WTC11 (cell line): ENCODE results near the gene FOXP4. TPM values are rescaled to one million over a fixed set of nuclear protein-coding genes. Genes with fewer than 3 reads are reported as not detected.
A peak's percentile ranks its signal among the peaks of the same experiment; 100 is the strongest.

Experiments
- ATAC-seq: fragments of 200-7000 bp; cut with Tn5 transposase; 2 replicates; pipeline ENCODE4 v1.10.0; 2021; ENCODE audit warnings: mild to moderate bottlenecking, moderate library complexity
- CTCF ChIA-PET: fragments of 300-600 bp; sonication (Branson Sonifier 250); formaldehyde crosslinking; loops from one replicate; lab custom pipeline; 2021; ENCODE audit warnings: antibody characterized with exemption; lab: Charles Lee
- POLR2A ChIA-PET: fragments of 350-600 bp; sonication (Branson Sonifier 250); formaldehyde crosslinking; loops from one replicate; lab custom pipeline; 2021; ENCODE audit warnings: antibody characterized with exemption; lab: Charles Lee
- DNase-seq: peaks from one replicate; pipeline ENCODE4 v3.0.0; 2021; ENCODE audit warnings: low spot score
- H3K27ac Mint-ChIP-seq: 2 replicates; pipeline ENCODE4 v1.8.0; 2021; ENCODE audit warnings: mixed read lengths
- H3K27me3 Mint-ChIP-seq: 2 replicates; pipeline ENCODE4 v1.8.0; 2021; ENCODE audit warnings: low read depth, mild to moderate bottlenecking, moderate library complexity, mixed read lengths
- H3K36me3 Mint-ChIP-seq: 2 replicates; pipeline ENCODE4 v1.8.0; 2021; ENCODE audit warnings: mixed read lengths
- H3K4me1 Mint-ChIP-seq: 2 replicates; pipeline ENCODE4 v1.8.0; 2022; ENCODE audit warnings: mixed read lengths
- H3K4me3 Mint-ChIP-seq: 2 replicates; pipeline ENCODE4 v1.8.0; 2021; ENCODE audit warnings: mild to moderate bottlenecking, moderate library complexity, mixed read lengths
- H3K9me3 Mint-ChIP-seq: 2 replicates; pipeline ENCODE4 v1.8.0; 2021; ENCODE audit warnings: mixed read lengths
- CREB1 ChIP-seq: sonication (generic); formaldehyde crosslinking; IDR thresholded peaks from 2 replicates; pipeline ENCODE4 v1.8.0; 2023; ENCODE audit warnings: mild to moderate bottlenecking, missing genetic modification reagents
- ELF4 ChIP-seq: sonication (generic); formaldehyde crosslinking; IDR thresholded peaks from 2 replicates; pipeline ENCODE4 v1.8.1; 2022; ENCODE audit warnings: low read depth, mild to moderate bottlenecking, moderate library complexity, missing genetic modification reagents
- EMX1 ChIP-seq: fragments of 250-450 bp; sonication (Bioruptor Pico); IDR thresholded peaks from 2 replicates; pipeline ENCODE4 v1.8.0; 2021; ENCODE audit warnings: mild to moderate bottlenecking
- FOXJ3 ChIP-seq: sonication (generic); formaldehyde crosslinking; IDR thresholded peaks from 2 replicates; pipeline ENCODE4 v1.9.0; 2021; ENCODE audit warnings: missing genetic modification reagents, mild to moderate bottlenecking, borderline replicate concordance
- JUN ChIP-seq: sonication (generic); formaldehyde crosslinking; IDR thresholded peaks from 2 replicates; pipeline ENCODE4 v1.8.0; 2023; ENCODE audit warnings: mild to moderate bottlenecking, missing genetic modification reagents
- MYBL2 ChIP-seq: sonication (generic); formaldehyde crosslinking; IDR thresholded peaks from 2 replicates; pipeline ENCODE4 v1.8.1; 2023; ENCODE audit warnings: mild to moderate bottlenecking, moderate library complexity, missing genetic modification reagents
- NFE2L1 ChIP-seq: sonication (generic); formaldehyde crosslinking; IDR thresholded peaks from 2 replicates; pipeline ENCODE4 v1.8.1; 2023; ENCODE audit warnings: missing genetic modification reagents
- NFYB ChIP-seq: sonication (generic); formaldehyde crosslinking; conservative IDR thresholded peaks from 2 replicates; pipeline ENCODE4 v1.8.0; 2022; ENCODE audit warnings: low read depth, missing genetic modification reagents
- SP1 ChIP-seq: sonication (generic); formaldehyde crosslinking; conservative IDR thresholded peaks from 2 replicates; pipeline ENCODE4 v1.8.1; 2022; ENCODE audit warnings: missing genetic modification reagents
- ZNF121 ChIP-seq: sonication (generic); formaldehyde crosslinking; IDR thresholded peaks from 2 replicates; pipeline ENCODE4 v1.8.0; 2023; ENCODE audit warnings: missing genetic modification reagents
- ZNF219 ChIP-seq: sonication (generic); formaldehyde crosslinking; IDR thresholded peaks from 2 replicates; pipeline ENCODE4 v1.8.0; 2023; ENCODE audit warnings: missing genetic modification reagents, mild to moderate bottlenecking, borderline replicate concordance
- ZNF263 ChIP-seq: sonication (generic); formaldehyde crosslinking; IDR thresholded peaks from 2 replicates; pipeline ENCODE4 v1.8.1; 2022; ENCODE audit warnings: low read depth, mild to moderate bottlenecking, moderate library complexity, missing genetic modification reagents
- ZNF423 ChIP-seq: fragments of 250-450 bp; sonication (Bioruptor Pico); IDR thresholded peaks from 2 replicates; pipeline ENCODE4 v2.1.2; 2022; ENCODE audit warnings: mild to moderate bottlenecking, moderate library complexity
- ZNF671 ChIP-seq: fragments of 250-450 bp; sonication (Bioruptor Pico); IDR thresholded peaks from 2 replicates; pipeline ENCODE4 v1.8.0; 2021; ENCODE audit warnings: mild to moderate bottlenecking
- total RNA-seq: library from RNA; stranded (reverse); gene quantifications from 3 replicates; pipeline ENCODE4 v1.2.3, GENCODE V29; 2021
- TF ChIP-seq, protein P1 (sequence below): sonication (generic); formaldehyde crosslinking; IDR thresholded peaks from 2 replicates; pipeline ENCODE4 v1.8.1; 2023; ENCODE audit warnings: mild to moderate bottlenecking, missing genetic modification reagents, moderate library complexity
- TF ChIP-seq, protein P2 (sequence below): sonication (generic); formaldehyde crosslinking; IDR thresholded peaks from 2 replicates; pipeline ENCODE4 v1.8.0; 2022; ENCODE audit warnings: mild to moderate bottlenecking, missing genetic modification reagents
- TF ChIP-seq, protein P3 (sequence below): sonication (generic); formaldehyde crosslinking; IDR thresholded peaks from 2 replicates; pipeline ENCODE4 v1.8.0; 2022; ENCODE audit warnings: mild to moderate bottlenecking, missing genetic modification reagents
- TF ChIP-seq, protein P4 (sequence below): sonication (generic); formaldehyde crosslinking; IDR thresholded peaks from 2 replicates; pipeline ENCODE4 v1.8.0; 2023; ENCODE audit warnings: missing genetic modification reagents

FOXP4 gene
- total RNA-seq, 1 experiment from 2014 or later, result 36.6 TPM

DNA sequence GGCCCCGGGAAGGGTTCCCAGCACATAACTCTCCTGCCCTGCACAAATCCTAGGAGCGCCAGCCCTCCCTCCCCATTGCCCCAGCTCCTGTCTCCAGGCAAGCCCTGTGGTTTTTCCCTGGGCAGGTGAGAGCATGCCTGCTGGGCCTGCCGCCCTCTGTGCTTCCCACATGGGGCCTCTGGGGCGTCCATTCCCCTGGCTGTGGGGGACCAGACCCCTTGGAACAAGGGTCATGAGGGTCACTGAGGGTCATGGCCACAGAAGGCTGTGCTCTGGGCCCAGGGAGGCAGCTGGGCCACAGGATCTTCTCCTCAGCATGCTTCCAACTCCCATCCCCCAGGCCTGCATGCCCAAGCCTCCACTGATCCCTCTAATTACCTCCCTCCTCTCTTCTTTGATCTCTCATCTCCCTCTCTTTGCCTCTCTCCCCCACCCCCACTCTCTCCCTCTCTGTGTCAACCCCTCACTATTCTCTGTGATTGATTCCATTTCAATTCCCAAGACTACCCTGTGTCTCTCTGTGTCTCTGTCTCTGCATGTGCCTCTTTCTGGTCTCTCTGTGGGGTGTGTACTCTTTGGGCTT is 98.2 kb downstream of the FOXP4 start:
- CTCF ChIA-PET, result interaction anchor here (0.6 to 2.5 kb wide), 10 partner anchors 13 to 239 kb away, joined by 3 to 13 read pairs (median 4); partner anchors contain the start of gene TOMM6
- TF ChIP-seq CREB1 (CRISPR knock-in tag) (no peak), ZNF263 (CRISPR knock-in tag) (peak; percentile 73; the same call in 1 of the 2 replicates), ZNF423 (CRISPR knock-in tag) (peak; percentile 3; the same call in 1 of the 2 replicates)
- TF ChIP-seq, all 79 proteins: peak for 2
- peak overlapping the region; percentile 13 for H3K4me3 Mint-ChIP-seq
- H3K9me3 Mint-ChIP-seq, result no peaks in the 10 kb centered on the region
- H3K27ac Mint-ChIP-seq, result no peak overlapping the region
- DNase-seq, result no peak
- POLR2A ChIA-PET, result interaction anchor here (0.6 kb wide), 1 partner anchor 1490 kb away, joined by 3 read pairs; no protein-coding TSS in a partner anchor
- H3K27me3 Mint-ChIP-seq, result peaks cover 11% of the 10 kb centered on the region
- ATAC-seq, result peak; percentile 17
- peaks cover 35% of the 10 kb centered on the region for H3K36me3 Mint-ChIP-seq
- H3K4me1 Mint-ChIP-seq, result peaks cover 67% of the 10 kb centered on the region

DNA sequence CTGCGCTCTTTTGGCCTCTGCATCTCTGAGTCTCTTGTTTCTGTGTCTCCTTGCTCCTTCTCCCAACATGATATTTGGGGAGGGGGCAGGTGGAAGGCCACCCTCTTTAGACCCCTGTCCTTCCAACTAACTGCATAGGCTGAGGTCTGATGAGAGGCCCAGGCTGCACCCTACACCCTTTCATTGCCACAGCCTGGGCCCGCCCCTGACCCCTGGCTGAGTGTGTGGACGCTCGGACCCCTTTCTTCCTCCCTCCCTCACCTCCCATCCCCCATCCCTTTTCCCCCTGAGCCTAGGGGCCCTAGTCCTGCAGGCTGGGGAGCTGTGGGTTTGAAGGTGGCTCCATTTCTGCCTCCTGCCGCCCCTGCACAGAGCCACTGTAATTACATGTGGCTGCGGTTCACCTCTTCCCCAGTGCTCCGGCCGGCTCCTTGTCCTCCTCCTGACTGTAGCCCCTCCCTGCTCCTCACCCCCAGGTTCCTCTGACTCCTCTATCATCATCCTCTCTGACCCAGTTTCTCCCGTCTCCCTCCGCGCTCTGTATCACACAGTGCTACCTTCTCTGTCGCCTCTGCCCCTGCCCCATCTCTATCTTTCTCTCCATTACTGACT is 98.9 kb downstream of the FOXP4 start:
- Mint-ChIP-seq H3K4me1 (peaks cover 60% of the 10 kb centered on the region), H3K4me3 (peak overlapping the region; percentile 13; the same call in 1 of the 2 replicates), H3K36me3 (peaks cover 39% of the 10 kb centered on the region), H3K27ac (no peak overlapping the region), H3K27me3 (peaks cover 8% of the 10 kb centered on the region), H3K9me3 (no peaks in the 10 kb centered on the region)
- POLR2A ChIA-PET, result no interaction called here
- TF ChIP-seq ZNF263 (CRISPR knock-in tag), result peak; percentile 57; the same call in 1 of the 2 replicates
- TF ChIP-seq MYBL2 (CRISPR knock-in tag), result no peak
- DNase-seq (no peak), ATAC-seq (peak; percentile 36)
- CTCF ChIA-PET, result interaction anchor here (0.6 to 2.5 kb wide), 4 partner anchors 37 to 61 kb away, joined by 3 to 11 read pairs (median 4); no protein-coding TSS in a partner anchor

DNA sequence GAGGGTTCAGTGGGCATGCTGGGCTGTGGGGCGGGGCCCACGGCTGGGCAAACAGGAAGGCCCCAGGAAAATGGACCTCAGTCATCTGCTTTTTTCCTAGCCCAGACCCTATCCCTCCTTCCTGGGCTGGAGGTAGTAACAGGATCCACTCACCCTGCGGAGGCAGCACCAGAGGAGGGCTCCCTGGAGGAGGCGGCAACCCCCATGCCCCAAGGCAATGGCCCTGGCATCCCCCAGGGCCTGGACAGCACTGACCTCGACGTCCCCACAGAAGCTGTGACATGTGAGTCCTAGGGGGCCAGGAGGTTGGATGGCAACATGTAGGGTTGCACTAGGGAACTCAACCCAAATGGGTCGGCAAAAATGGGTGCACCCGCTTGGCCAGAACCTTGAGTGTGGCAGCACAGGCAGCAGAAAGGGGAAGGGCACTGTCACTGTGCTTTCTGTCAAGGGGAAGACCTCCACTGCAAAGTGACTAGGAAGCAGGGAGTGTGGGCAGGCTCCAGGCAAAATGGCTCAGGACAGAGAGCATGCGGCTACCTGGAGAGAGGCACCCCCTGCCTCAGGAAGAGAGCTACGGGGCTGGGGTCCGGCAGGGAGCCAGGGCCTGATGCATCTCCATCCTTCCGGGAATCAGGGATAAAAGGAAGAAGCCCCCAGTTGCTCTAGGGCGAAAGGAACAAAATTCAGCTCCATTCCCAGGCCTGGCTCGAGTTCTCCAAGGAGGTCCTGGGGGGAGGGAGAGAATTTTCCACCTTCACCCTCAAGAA is 100.0 kb downstream of the FOXP4 start:
- ATAC-seq, result no peak
- H3K27ac Mint-ChIP-seq, result no peak overlapping the region
- CTCF ChIA-PET, result no interaction called here
- TF ChIP-seq NFE2L1 (CRISPR knock-in tag), result no peak
- TF ChIP-seq NFYB (CRISPR knock-in tag), result no peak
- H3K4me1 Mint-ChIP-seq, result peaks cover 50% of the 10 kb centered on the region
- DNase-seq, result no peak
- no peak overlapping the region for H3K4me3 Mint-ChIP-seq
- H3K27me3 Mint-ChIP-seq, result peaks cover 3% of the 10 kb centered on the region; the same call in 1 of the 2 replicates
- no peaks in the 10 kb centered on the region for H3K9me3 Mint-ChIP-seq
- POLR2A ChIA-PET, result no interaction called here
- peaks cover 45% of the 10 kb centered on the region for H3K36me3 Mint-ChIP-seq

DNA sequence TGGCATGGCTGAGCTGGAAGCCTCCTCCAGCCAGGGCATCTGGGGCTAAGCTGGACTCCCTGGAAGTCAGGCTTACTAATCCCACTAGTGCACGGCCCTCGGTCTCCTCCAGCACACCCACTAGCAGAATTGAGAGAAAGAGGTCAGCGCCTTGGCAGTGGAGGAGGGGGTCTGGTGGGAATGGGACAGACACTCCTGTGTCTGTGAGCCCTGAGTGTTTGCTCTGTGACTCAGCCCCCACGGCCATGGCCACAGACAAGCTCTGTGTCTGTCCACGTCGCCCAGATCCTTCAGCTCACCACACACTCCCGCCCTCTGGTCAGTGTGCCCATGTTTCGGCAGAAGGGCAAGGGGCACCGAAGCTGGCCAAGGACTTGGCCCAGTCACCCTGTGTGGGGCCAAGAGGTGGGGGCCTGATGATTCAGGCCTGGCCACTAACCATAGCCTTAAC is 100.9 kb downstream of the FOXP4 start:
- H3K4me3 Mint-ChIP-seq, result no peak overlapping the region
- no peak for ATAC-seq
- POLR2A ChIA-PET, result no interaction called here
- H3K9me3 Mint-ChIP-seq, result no peaks in the 10 kb centered on the region
- CTCF ChIA-PET, result interaction anchor here (1.0 kb wide), 1 partner anchor 28 kb away, joined by 3 read pairs; no protein-coding TSS in a partner anchor
- peaks cover 45% of the 10 kb centered on the region for H3K36me3 Mint-ChIP-seq
- H3K27ac Mint-ChIP-seq, result no peak overlapping the region
- DNase-seq, result no peak
- peaks cover 42% of the 10 kb centered on the region for H3K4me1 Mint-ChIP-seq
- peaks cover 3% of the 10 kb centered on the region; the same call in 1 of the 2 replicates for H3K27me3 Mint-ChIP-seq
- TF ChIP-seq, protein P1, sequence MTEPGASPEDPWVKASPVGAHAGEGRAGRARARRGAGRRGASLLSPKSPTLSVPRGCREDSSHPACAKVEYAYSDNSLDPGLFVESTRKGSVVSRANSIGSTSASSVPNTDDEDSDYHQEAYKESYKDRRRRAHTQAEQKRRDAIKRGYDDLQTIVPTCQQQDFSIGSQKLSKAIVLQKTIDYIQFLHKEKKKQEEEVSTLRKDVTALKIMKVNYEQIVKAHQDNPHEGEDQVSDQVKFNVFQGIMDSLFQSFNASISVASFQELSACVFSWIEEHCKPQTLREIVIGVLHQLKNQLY (CRISPR knock-in tag), result no peak
- TF ChIP-seq EMX1 (CRISPR knock-in tag) (no peak), SP1 (CRISPR knock-in tag) (no peak), JUN (no peak), ELF4 (no peak), NFE2L1 (CRISPR knock-in tag) (no peak), ZNF671 (CRISPR knock-in tag) (no peak), NFYB (CRISPR knock-in tag) (no peak), FOXJ3 (CRISPR knock-in tag) (no peak), ZNF219 (CRISPR knock-in tag) (no peak), ZNF121 (CRISPR knock-in tag) (no peak)
- TF ChIP-seq, protein P2, sequence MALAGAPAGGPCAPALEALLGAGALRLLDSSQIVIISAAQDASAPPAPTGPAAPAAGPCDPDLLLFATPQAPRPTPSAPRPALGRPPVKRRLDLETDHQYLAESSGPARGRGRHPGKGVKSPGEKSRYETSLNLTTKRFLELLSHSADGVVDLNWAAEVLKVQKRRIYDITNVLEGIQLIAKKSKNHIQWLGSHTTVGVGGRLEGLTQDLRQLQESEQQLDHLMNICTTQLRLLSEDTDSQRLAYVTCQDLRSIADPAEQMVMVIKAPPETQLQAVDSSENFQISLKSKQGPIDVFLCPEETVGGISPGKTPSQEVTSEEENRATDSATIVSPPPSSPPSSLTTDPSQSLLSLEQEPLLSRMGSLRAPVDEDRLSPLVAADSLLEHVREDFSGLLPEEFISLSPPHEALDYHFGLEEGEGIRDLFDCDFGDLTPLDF (CRISPR knock-in tag), result no peak
- TF ChIP-seq, protein P3, sequence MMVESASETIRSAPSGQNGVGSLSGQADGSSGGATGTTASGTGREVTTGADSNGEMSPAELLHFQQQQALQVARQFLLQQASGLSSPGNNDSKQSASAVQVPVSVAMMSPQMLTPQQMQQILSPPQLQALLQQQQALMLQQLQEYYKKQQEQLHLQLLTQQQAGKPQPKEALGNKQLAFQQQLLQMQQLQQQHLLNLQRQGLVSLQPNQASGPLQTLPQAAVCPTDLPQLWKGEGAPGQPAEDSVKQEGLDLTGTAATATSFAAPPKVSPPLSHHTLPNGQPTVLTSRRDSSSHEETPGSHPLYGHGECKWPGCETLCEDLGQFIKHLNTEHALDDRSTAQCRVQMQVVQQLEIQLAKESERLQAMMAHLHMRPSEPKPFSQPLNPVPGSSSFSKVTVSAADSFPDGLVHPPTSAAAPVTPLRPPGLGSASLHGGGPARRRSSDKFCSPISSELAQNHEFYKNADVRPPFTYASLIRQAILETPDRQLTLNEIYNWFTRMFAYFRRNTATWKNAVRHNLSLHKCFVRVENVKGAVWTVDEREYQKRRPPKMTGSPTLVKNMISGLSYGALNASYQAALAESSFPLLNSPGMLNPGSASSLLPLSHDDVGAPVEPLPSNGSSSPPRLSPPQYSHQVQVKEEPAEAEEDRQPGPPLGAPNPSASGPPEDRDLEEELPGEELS (CRISPR knock-in tag), result no peak
- TF ChIP-seq, protein P4, sequence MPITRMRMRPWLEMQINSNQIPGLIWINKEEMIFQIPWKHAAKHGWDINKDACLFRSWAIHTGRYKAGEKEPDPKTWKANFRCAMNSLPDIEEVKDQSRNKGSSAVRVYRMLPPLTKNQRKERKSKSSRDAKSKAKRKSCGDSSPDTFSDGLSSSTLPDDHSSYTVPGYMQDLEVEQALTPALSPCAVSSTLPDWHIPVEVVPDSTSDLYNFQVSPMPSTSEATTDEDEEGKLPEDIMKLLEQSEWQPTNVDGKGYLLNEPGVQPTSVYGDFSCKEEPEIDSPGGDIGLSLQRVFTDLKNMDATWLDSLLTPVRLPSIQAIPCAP, result no peak
